ENCODE results near the gene MAP3K12. TPM values are rescaled to one million over a fixed set of nuclear protein-coding genes. Genes with fewer than 3 reads are reported as not detected.

MAP3K12 gene
- total and polyA plus RNA-seq, 11 donors: 3.3 to 12.6 (median 4.4) TPM

DNA sequence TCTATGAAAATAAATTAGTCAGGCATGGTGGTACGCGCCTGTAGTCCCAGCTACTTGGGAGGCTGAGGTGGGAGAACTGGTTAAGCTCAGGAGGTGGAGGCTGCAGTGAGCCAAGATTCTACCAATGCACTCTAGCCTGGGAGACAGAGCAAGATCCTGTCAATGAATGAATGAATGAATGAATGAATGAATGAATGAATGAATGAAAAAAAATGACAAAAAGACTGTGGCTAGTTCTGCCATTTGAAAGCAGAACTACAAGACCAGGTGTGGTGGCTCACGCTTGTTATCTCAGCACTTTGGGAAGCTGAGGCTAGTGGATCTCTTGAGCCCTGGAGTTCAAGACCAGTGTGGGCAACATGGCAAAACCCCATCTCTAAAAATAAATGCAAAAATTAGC is 40.3 kb upstream of the MAP3K12 start:
- H3K9me3 ChIP-seq: no peaks in the 10 kb centered on the region
- H3K27me3 ChIP-seq: no peaks in the 10 kb centered on the region
- TF ChIP-seq POLR2A (IDR thresholded peaks at IDR 0.05): no peak
- TF ChIP-seq, protein P1, sequence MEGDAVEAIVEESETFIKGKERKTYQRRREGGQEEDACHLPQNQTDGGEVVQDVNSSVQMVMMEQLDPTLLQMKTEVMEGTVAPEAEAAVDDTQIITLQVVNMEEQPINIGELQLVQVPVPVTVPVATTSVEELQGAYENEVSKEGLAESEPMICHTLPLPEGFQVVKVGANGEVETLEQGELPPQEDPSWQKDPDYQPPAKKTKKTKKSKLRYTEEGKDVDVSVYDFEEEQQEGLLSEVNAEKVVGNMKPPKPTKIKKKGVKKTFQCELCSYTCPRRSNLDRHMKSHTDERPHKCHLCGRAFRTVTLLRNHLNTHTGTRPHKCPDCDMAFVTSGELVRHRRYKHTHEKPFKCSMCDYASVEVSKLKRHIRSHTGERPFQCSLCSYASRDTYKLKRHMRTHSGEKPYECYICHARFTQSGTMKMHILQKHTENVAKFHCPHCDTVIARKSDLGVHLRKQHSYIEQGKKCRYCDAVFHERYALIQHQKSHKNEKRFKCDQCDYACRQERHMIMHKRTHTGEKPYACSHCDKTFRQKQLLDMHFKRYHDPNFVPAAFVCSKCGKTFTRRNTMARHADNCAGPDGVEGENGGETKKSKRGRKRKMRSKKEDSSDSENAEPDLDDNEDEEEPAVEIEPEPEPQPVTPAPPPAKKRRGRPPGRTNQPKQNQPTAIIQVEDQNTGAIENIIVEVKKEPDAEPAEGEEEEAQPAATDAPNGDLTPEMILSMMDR (IDR thresholded peaks at IDR 0.05): no peak
- DNase-seq: no peak
- H3K4me1 ChIP-seq: peaks cover 0 to 27% (median 8%) of the 10 kb centered on the region in 12 donors
- H3K36me3 ChIP-seq: peaks cover 2 to 95% (median 87%) of the 10 kb centered on the region in 9 donors
- H3K27ac ChIP-seq: peak overlapping the region in 1 of 12 donors; percentile 73
- WGBS, 4 donors: 93 to 98% (median 95%) methylated on average over 3 of the region's 3 CpGs
- intact Hi-C loops (cut with DNase I): loop anchor here in 1 of 10 donors (10.0 kb wide), 1 partner anchor 205 kb away; no protein-coding TSS in a partner anchor
- ATAC-seq: no peak
- no peak overlapping the region for H3K4me3 ChIP-seq

DNA sequence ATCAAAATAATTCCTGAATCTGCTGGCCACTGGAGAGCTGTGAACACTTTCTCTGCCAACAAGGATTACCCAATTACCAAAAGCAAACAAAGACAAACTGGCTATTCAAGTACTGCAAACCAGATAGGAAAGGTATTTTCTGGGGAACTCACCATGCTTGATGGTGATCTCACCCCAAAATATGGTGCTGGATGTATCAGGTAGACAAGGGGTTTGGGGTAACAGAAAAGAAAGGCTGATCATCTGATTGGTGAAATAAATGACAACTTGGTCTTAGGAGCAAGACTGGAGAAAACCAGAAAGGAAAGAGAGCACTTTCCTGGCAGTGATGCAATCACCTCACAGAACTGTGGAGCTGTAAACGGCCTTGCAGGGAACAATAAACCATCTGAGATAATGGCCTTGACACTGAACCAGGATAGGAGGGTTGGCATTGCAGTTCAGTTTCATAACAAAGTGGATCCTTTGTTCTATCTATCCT is 39.0 kb upstream of the MAP3K12 start:
- H3K27ac ChIP-seq: peak overlapping the region in 3 of 12 donors; percentile 32 to 73 (median 53)
- H3K27me3 ChIP-seq: no peaks in the 10 kb centered on the region
- ATAC-seq: peak in 3 of 4 donors; percentile 31 to 78 (median 63)
- H3K36me3 ChIP-seq: peaks cover 2 to 100% (median 98%) of the 10 kb centered on the region in 9 donors
- no peak overlapping the region for H3K4me3 ChIP-seq
- TF ChIP-seq POLR2A (IDR thresholded peaks at IDR 0.05): no peak
- TF ChIP-seq, protein P1 (IDR thresholded peaks at IDR 0.05): no peak
- H3K4me1 ChIP-seq: peaks cover 0 to 25% (median 2%) of the 10 kb centered on the region in 12 donors
- no peak for DNase-seq
- intact Hi-C loops (cut with DNase I): loop anchor here in 1 of 10 donors (10.0 kb wide), 1 partner anchor 207 kb away; no protein-coding TSS in a partner anchor
- H3K9me3 ChIP-seq: no peaks in the 10 kb centered on the region
- WGBS, 4 donors: 12 to 16% (median 14%) methylated on average over 1 of the region's 1 CpG

DNA sequence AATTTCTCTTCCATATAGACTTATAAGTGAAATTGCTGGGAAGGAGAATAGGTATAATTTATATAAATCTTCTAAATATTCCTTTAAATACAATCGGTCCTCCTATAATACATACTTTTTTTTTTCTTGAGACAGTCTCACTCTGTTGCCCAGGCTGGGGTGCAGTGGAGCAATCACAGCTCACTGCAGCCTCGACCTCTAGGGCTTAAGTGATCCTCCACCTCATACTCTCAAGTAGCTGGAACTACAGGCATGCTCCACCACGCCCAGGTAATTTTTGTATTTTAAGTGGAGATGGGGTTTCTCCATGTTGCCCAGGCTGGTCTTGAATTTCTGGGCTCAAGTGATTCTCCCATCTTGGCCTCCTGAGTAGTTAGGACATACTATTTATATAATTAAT is 37.7 kb upstream of the MAP3K12 start:
- peaks cover 3 to 100% (median 99%) of the 10 kb centered on the region in 9 donors for H3K36me3 ChIP-seq
- no peaks in the 10 kb centered on the region for H3K27me3 ChIP-seq

DNA sequence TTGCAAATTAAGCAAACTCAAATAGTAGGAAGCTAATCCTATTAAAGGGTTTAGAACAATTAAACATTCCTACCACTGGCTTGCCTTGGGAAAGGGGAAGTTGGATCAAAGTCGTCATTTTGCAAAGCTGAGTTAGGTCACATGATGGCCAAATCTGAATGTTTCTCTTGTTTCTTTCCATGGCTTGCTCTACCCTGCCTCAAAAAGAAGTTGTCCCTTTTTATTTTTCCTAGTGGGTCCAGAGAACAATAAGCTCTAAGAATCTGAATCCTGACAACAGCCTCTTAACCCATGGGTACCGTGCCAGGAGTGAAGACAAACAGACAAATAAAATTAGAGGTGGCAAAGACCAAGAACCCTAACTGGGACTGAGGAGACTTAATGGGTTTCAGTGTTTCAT is 34.2 kb upstream of the MAP3K12 start:
- peak overlapping the region in 1 of 12 donors; percentile 73 for H3K27ac ChIP-seq
- H3K36me3 ChIP-seq: peaks cover 8 to 99% (median 97%) of the 10 kb centered on the region in 9 donors
- TF ChIP-seq, protein P1 (IDR thresholded peaks at IDR 0.05): no peak
- TF ChIP-seq POLR2A (IDR thresholded peaks at IDR 0.05): no peak
- no peaks in the 10 kb centered on the region for H3K27me3 ChIP-seq
- H3K9me3 ChIP-seq: no peaks in the 10 kb centered on the region
- peak overlapping the region in 1 of 12 donors; percentile 5 for H3K4me3 ChIP-seq
- DNase-seq (no peak), ATAC-seq (no peak)
- H3K4me1 ChIP-seq: peaks cover 0 to 20% (median 0%) of the 10 kb centered on the region in 12 donors
- WGBS, 4 donors: 80 to 88% (median 82%) methylated on average over 2 of the region's 2 CpGs
- intact Hi-C loops (cut with DNase I): loop anchor here in 1 of 10 donors (10.0 kb wide), 1 partner anchor 211 kb away; no protein-coding TSS in a partner anchor

More for the DNA sequence above, 37.7 kb upstream of the MAP3K12 start:
- H3K4me1 ChIP-seq: peaks cover 0 to 27% (median 2%) of the 10 kb centered on the region in 12 donors
- H3K4me3 ChIP-seq: no peak overlapping the region
- no peak for ATAC-seq
- intact Hi-C loops (cut with DNase I): loop anchor here in 1 of 10 donors (10.0 kb wide), 1 partner anchor 208 kb away; no protein-coding TSS in a partner anchor
- DNase-seq: no peak
- 92 to 95% (median 94%) methylated on average over 3 of the region's 3 CpGs for WGBS, 4 donors
- TF ChIP-seq, protein P1 (IDR thresholded peaks at IDR 0.05): no peak
- no peak for TF ChIP-seq POLR2A (IDR thresholded peaks at IDR 0.05)
- H3K27ac ChIP-seq: no peak overlapping the region
- no peaks in the 10 kb centered on the region for H3K9me3 ChIP-seq

All from heart left ventricle (tissue), 16 donors.